WTC11 (cell line): ENCODE data around the gene CLIP1. TPM values are rescaled to one million over a fixed set of nuclear protein-coding genes. Genes with fewer than 3 reads are reported as not detected.
A peak's percentile ranks its signal among the peaks of the same experiment; 100 is the strongest.

Experiments
- ATAC-seq: fragments of 200-7000 bp; cut with Tn5 transposase; 2 replicates; pipeline ENCODE4 v1.10.0; 2021; ENCODE audit warnings: mild to moderate bottlenecking, moderate library complexity
- CTCF ChIA-PET: fragments of 300-600 bp; sonication (Branson Sonifier 250); formaldehyde crosslinking; loops from one replicate; lab custom pipeline; 2021; ENCODE audit warnings: antibody characterized with exemption; lab: Charles Lee
- POLR2A ChIA-PET: fragments of 350-600 bp; sonication (Branson Sonifier 250); formaldehyde crosslinking; loops from one replicate; lab custom pipeline; 2021; ENCODE audit warnings: antibody characterized with exemption; lab: Charles Lee
- DNase-seq: peaks from one replicate; pipeline ENCODE4 v3.0.0; 2021; ENCODE audit warnings: low spot score
- H3K27ac Mint-ChIP-seq: 2 replicates; pipeline ENCODE4 v1.8.0; 2021; ENCODE audit warnings: mixed read lengths
- H3K27me3 Mint-ChIP-seq: 2 replicates; pipeline ENCODE4 v1.8.0; 2021; ENCODE audit warnings: low read depth, mild to moderate bottlenecking, moderate library complexity, mixed read lengths
- H3K36me3 Mint-ChIP-seq: 2 replicates; pipeline ENCODE4 v1.8.0; 2021; ENCODE audit warnings: mixed read lengths
- H3K4me1 Mint-ChIP-seq: 2 replicates; pipeline ENCODE4 v1.8.0; 2022; ENCODE audit warnings: mixed read lengths
- H3K4me3 Mint-ChIP-seq: 2 replicates; pipeline ENCODE4 v1.8.0; 2021; ENCODE audit warnings: mild to moderate bottlenecking, moderate library complexity, mixed read lengths
- H3K9me3 Mint-ChIP-seq: 2 replicates; pipeline ENCODE4 v1.8.0; 2021; ENCODE audit warnings: mixed read lengths
- AR ChIP-seq: fragments of 250-450 bp; sonication (Bioruptor Pico); IDR thresholded peaks from 2 replicates; pipeline ENCODE4 v1.9.0; 2021; ENCODE audit warnings: mild to moderate bottlenecking
- E2F5 ChIP-seq: sonication (generic); formaldehyde crosslinking; IDR thresholded peaks from 2 replicates; pipeline ENCODE4 v1.8.1; 2022; ENCODE audit warnings: mild to moderate bottlenecking, moderate library complexity, missing genetic modification reagents
- GABPB1 ChIP-seq: sonication (generic); formaldehyde crosslinking; IDR thresholded peaks from 2 replicates; pipeline ENCODE4 v1.8.1; 2023; ENCODE audit warnings: mild to moderate bottlenecking, missing genetic modification reagents
- GTF2I ChIP-seq: fragments of 250-450 bp; sonication (Bioruptor Pico); conservative IDR thresholded peaks from 2 replicates; pipeline ENCODE4 v1.4.0; 2021; ENCODE audit warnings: mild to moderate bottlenecking
- IRF2 ChIP-seq: sonication (generic); formaldehyde crosslinking; IDR thresholded peaks from 2 replicates; pipeline ENCODE4 v1.8.0; 2022; ENCODE audit warnings: low read depth, missing genetic modification reagents, borderline replicate concordance
- MXD4 ChIP-seq: fragments of 250-450 bp; sonication (Bioruptor Pico); IDR thresholded peaks from 2 replicates; pipeline ENCODE4 v1.8.0; 2021; ENCODE audit warnings: mild to moderate bottlenecking, moderate library complexity, borderline replicate concordance
- NFATC4 ChIP-seq: fragments of 250-450 bp; sonication (Bioruptor Pico); IDR thresholded peaks from 2 replicates; pipeline ENCODE4 v1.9.0; 2021; ENCODE audit warnings: mild to moderate bottlenecking
- NR2C2 ChIP-seq: sonication (generic); formaldehyde crosslinking; IDR thresholded peaks from 2 replicates; pipeline ENCODE4 v1.8.0; 2022; ENCODE audit warnings: mild to moderate bottlenecking, missing genetic modification reagents
- TEAD4 ChIP-seq: sonication (generic); formaldehyde crosslinking; IDR thresholded peaks from 2 replicates; pipeline ENCODE4 v1.8.0; 2022; ENCODE audit warnings: mild to moderate bottlenecking, missing genetic modification reagents
- USF1 ChIP-seq: sonication (generic); formaldehyde crosslinking; IDR thresholded peaks from 2 replicates; pipeline ENCODE4 v1.8.0; 2022; ENCODE audit warnings: mild to moderate bottlenecking, missing genetic modification reagents
- ZBTB21 ChIP-seq: sonication (generic); formaldehyde crosslinking; IDR thresholded peaks from 2 replicates; pipeline ENCODE4 v1.8.1; 2023; ENCODE audit warnings: mild to moderate bottlenecking, missing genetic modification reagents, borderline replicate concordance
- ZNF121 ChIP-seq: sonication (generic); formaldehyde crosslinking; IDR thresholded peaks from 2 replicates; pipeline ENCODE4 v1.8.0; 2023; ENCODE audit warnings: missing genetic modification reagents
- ZNF138 ChIP-seq: sonication (generic); formaldehyde crosslinking; conservative IDR thresholded peaks from 2 replicates; pipeline ENCODE4 v1.8.1; 2022; ENCODE audit warnings: mild to moderate bottlenecking, moderate library complexity, missing genetic modification reagents
- ZNF396 ChIP-seq: fragments of 250-450 bp; sonication (Bioruptor Pico); IDR thresholded peaks from 2 replicates; pipeline ENCODE4 v1.8.0; 2021; ENCODE audit warnings: mild to moderate bottlenecking, moderate library complexity, borderline replicate concordance
- ZNF416 ChIP-seq: fragments of 250-450 bp; sonication (Bioruptor Pico); IDR thresholded peaks from 2 replicates; pipeline ENCODE4 v1.9.0; 2021; ENCODE audit warnings: mild to moderate bottlenecking, inconsistent platforms
- ZNF425 ChIP-seq: fragments of 250-450 bp; sonication (Bioruptor Pico); conservative IDR thresholded peaks from 2 replicates; pipeline ENCODE4 v1.9.0; 2021; ENCODE audit warnings: mild to moderate bottlenecking
- ZSCAN18 ChIP-seq: fragments of 250-450 bp; sonication (Bioruptor Pico); IDR thresholded peaks from 2 replicates; pipeline ENCODE4 v2.1.2; 2022; ENCODE audit warnings: mild to moderate bottlenecking, moderate library complexity
- total RNA-seq: library from RNA; stranded (reverse); gene quantifications from 3 replicates; pipeline ENCODE4 v1.2.3, GENCODE V29; 2021
- TF ChIP-seq, protein P1 (sequence below): fragments of 250-450 bp; sonication (Bioruptor Pico); IDR thresholded peaks from 2 replicates; pipeline ENCODE4 v1.9.0; 2021; ENCODE audit warnings: mild to moderate bottlenecking, borderline replicate concordance
- TF ChIP-seq, protein P2 (sequence below): sonication (generic); formaldehyde crosslinking; IDR thresholded peaks from 2 replicates; pipeline ENCODE4 v1.8.1; 2022; ENCODE audit warnings: mild to moderate bottlenecking, missing genetic modification reagents, moderate library complexity, borderline replicate concordance
- TF ChIP-seq, protein P3 (sequence below): sonication (generic); formaldehyde crosslinking; IDR thresholded peaks from 2 replicates; pipeline ENCODE4 v1.8.1; 2022; ENCODE audit warnings: missing genetic modification reagents, borderline replicate concordance

The CLIP1 gene
- total RNA-seq, 1 experiment from 2014 or later: 24.9 TPM

GRCh38 chr12:122399592-122400373 lies 22.7 kb downstream of the CLIP1 start (continued):
- TF ChIP-seq, protein P1, sequence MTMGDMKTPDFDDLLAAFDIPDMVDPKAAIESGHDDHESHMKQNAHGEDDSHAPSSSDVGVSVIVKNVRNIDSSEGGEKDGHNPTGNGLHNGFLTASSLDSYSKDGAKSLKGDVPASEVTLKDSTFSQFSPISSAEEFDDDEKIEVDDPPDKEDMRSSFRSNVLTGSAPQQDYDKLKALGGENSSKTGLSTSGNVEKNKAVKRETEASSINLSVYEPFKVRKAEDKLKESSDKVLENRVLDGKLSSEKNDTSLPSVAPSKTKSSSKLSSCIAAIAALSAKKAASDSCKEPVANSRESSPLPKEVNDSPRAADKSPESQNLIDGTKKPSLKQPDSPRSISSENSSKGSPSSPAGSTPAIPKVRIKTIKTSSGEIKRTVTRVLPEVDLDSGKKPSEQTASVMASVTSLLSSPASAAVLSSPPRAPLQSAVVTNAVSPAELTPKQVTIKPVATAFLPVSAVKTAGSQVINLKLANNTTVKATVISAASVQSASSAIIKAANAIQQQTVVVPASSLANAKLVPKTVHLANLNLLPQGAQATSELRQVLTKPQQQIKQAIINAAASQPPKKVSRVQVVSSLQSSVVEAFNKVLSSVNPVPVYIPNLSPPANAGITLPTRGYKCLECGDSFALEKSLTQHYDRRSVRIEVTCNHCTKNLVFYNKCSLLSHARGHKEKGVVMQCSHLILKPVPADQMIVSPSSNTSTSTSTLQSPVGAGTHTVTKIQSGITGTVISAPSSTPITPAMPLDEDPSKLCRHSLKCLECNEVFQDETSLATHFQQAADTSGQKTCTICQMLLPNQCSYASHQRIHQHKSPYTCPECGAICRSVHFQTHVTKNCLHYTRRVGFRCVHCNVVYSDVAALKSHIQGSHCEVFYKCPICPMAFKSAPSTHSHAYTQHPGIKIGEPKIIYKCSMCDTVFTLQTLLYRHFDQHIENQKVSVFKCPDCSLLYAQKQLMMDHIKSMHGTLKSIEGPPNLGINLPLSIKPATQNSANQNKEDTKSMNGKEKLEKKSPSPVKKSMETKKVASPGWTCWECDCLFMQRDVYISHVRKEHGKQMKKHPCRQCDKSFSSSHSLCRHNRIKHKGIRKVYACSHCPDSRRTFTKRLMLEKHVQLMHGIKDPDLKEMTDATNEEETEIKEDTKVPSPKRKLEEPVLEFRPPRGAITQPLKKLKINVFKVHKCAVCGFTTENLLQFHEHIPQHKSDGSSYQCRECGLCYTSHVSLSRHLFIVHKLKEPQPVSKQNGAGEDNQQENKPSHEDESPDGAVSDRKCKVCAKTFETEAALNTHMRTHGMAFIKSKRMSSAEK (CRISPR knock-in tag): no peak
- TF ChIP-seq MXD4 (CRISPR knock-in tag) (peak; percentile 12; the same call in 1 of the 2 replicates), USF1 (CRISPR knock-in tag) (no peak), ZNF138 (CRISPR knock-in tag) (no peak), GABPB1 (peak; percentile 45), ZNF121 (CRISPR knock-in tag) (peak; percentile 100)

- CTCF ChIA-PET: interaction anchor here (0.7 to 6.5 kb wide), 23 partner anchors 8 to 170 kb away, joined by 3 to 126 read pairs (median 4); partner anchors contain the start of genes CLIP1 and ZCCHC8
- Mint-ChIP-seq H3K4me1 (peaks cover 17% of the 10 kb centered on the region), H3K9me3 (no peaks in the 10 kb centered on the region), H3K36me3 (no peaks in the 10 kb centered on the region), H3K27me3 (no peaks in the 10 kb centered on the region), H3K4me3 (peak overlapping the region; percentile 68), H3K27ac (peak overlapping the region; percentile 87)
- POLR2A ChIA-PET: interaction anchor here (1.3 to 3.0 kb wide), 4 partner anchors 24 to 128 kb away, joined by 7 to 19 read pairs (median 10); partner anchors contain the start of genes CLIP1, KNTC1, RSRC2 and ZCCHC8
- DNase-seq (no peak), ATAC-seq (no peak)
- TF ChIP-seq NR2C2 (CRISPR knock-in tag) (no peak), IRF2 (CRISPR knock-in tag) (no peak), ZSCAN18 (no peak), E2F5 (CRISPR knock-in tag) (no peak), AR (CRISPR knock-in tag) (no peak), NFATC4 (CRISPR knock-in tag) (no peak), TEAD4 (CRISPR knock-in tag) (no peak), ZNF396 (CRISPR knock-in tag) (no peak), ZNF425 (CRISPR knock-in tag) (no peak), ZNF416 (CRISPR knock-in tag) (no peak), ZBTB21 (CRISPR knock-in tag) (no peak), GTF2I (no peak)
- TF ChIP-seq, protein P2, sequence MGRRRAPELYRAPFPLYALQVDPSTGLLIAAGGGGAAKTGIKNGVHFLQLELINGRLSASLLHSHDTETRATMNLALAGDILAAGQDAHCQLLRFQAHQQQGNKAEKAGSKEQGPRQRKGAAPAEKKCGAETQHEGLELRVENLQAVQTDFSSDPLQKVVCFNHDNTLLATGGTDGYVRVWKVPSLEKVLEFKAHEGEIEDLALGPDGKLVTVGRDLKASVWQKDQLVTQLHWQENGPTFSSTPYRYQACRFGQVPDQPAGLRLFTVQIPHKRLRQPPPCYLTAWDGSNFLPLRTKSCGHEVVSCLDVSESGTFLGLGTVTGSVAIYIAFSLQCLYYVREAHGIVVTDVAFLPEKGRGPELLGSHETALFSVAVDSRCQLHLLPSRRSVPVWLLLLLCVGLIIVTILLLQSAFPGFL (CRISPR knock-in tag): no peak
- TF ChIP-seq, protein P3, sequence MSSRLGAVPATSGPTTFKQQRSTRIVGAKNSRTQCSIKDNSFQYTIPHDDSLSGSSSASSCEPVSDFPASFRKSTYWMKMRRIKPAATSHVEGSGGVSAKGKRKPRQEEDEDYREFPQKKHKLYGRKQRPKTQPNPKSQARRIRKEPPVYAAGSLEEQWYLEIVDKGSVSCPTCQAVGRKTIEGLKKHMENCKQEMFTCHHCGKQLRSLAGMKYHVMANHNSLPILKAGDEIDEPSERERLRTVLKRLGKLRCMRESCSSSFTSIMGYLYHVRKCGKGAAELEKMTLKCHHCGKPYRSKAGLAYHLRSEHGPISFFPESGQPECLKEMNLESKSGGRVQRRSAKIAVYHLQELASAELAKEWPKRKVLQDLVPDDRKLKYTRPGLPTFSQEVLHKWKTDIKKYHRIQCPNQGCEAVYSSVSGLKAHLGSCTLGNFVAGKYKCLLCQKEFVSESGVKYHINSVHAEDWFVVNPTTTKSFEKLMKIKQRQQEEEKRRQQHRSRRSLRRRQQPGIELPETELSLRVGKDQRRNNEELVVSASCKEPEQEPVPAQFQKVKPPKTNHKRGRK (CRISPR knock-in tag): no peak
These were observed 23.2 kb downstream of the CLIP1 start for GRCh38 chr12:122399254-122399591.
